Naive thymus-derived CD8-positive, alpha-beta T cell (primary cell): ENCODE results near the gene ZFP3. TPM values are rescaled to one million over a fixed set of nuclear protein-coding genes. Genes with fewer than 3 reads are reported as not detected.
"Not testable (repeated sequence)": the region's sequence is repeated elsewhere in the genome, so short reads cannot be mapped to it uniquely, and the experiment has no call there.

Experiments
- ATAC-seq, 2 donors: fragments of 150-1000 bp; cut with Tn5 transposase in 1 of 2; sonication (Bioruptor Pico), chemical (Tn5 transposase) in 1 of 2; 1 replicate in 1 of 2; 2 replicates in 1 of 2; pipeline ENCODE4 v1.10.0; 2021; ENCODE audit warnings: mild to moderate bottlenecking in 2 of 2, moderate library complexity in 2 of 2
- POLR2A ChIA-PET: fragments of 350-600 bp; sonication (Branson Sonifier 250); formaldehyde crosslinking; loops from one replicate; lab custom pipeline; 2021; ENCODE audit warnings: antibody characterized with exemption; lab: Charles Lee
- DNase-seq, 10 donors: peaks; one replicate each; pipeline versions ENCODE4 v3.0.0 to v3.0.0-alpha.2; 2020 to 2022
- H3K27ac Mint-ChIP-seq, 10 donors: one replicate each; pipeline ENCODE4 v1.8.0; 2020 to 2022; ENCODE audit warnings: mild to moderate bottlenecking in 10 of 10, mixed read lengths in 10 of 10, moderate library complexity in 4 of 10, inconsistent platforms in 1 of 10
- H3K27me3 Mint-ChIP-seq, 5 donors: one replicate each; pipeline ENCODE4 v1.8.0; 2021 to 2022; ENCODE audit warnings: mixed read lengths in 5 of 5
- H3K36me3 Mint-ChIP-seq, 3 donors: one replicate each; pipeline ENCODE4 v1.8.0; 2020 to 2022; ENCODE audit warnings: mixed read lengths in 3 of 3, mild to moderate bottlenecking in 2 of 3, inconsistent platforms in 1 of 3
- H3K4me1 Mint-ChIP-seq, 4 donors: one replicate each; pipeline ENCODE4 v1.8.0; 2021 to 2022; ENCODE audit warnings: mixed read lengths in 4 of 4
- H3K4me3 Mint-ChIP-seq, 10 donors: one replicate each; pipeline ENCODE4 v1.8.0; 2020 to 2022; ENCODE audit warnings: mild to moderate bottlenecking in 10 of 10, mixed read lengths in 10 of 10, moderate library complexity in 6 of 10, inconsistent platforms in 1 of 10
- H3K9me3 Mint-ChIP-seq, 9 donors: one replicate each; pipeline ENCODE4 v1.8.0; 2020 to 2022; ENCODE audit warnings: mixed read lengths in 9 of 9, mild to moderate bottlenecking in 3 of 9, inconsistent platforms in 1 of 9, moderate library complexity in 1 of 9
- polyA plus RNA-seq, 3 donors: library from polyadenylated mRNA; unstranded; fragments of 300-500 nt; fragmentation: Illumina TruSeq; gene quantifications; one replicate each; pipeline ENCODE4 v1.2.3, GENCODE V29; 2021
- total RNA-seq, 8 experiments: library from RNA in 2 of 8; stranded (reverse) in 2 of 8; gene quantifications; one replicate each; pipeline ENCODE4 v1.2.3 and lab custom pipeline; 2021 to 2026

The ZFP3 gene
- total and polyA plus RNA-seq, 5 experiments from 2014 or later = 0.51 to 12.7 (median 2.1) TPM

GRCh38 chr17:5135726-5136579 is 57.7 kb downstream of the ZFP3 start:
- Mint-ChIP-seq H3K27me3 (no peaks in the 10 kb centered on the region), H3K4me3 (no peak overlapping the region)
- POLR2A ChIA-PET = no interaction called here

GRCh38 chr17:5136580-5137412 is 58.5 kb downstream of the ZFP3 start:
- peak in 1 of 10 donors; percentile 24 for DNase-seq
- H3K36me3 Mint-ChIP-seq, H3K27ac Mint-ChIP-seq, H3K27me3 Mint-ChIP-seq, H3K4me3 Mint-ChIP-seq, H3K9me3 Mint-ChIP-seq, ATAC-seq, POLR2A ChIA-PET, H3K4me1 Mint-ChIP-seq: not testable (repeated sequence)

More at GRCh38 chr17:5135726-5136579, 57.7 kb downstream of the ZFP3 start:
- DNase-seq = peak in 1 of 10 donors; percentile 55
- H3K36me3 Mint-ChIP-seq = no peaks in the 10 kb centered on the region
- no peak for ATAC-seq
- no peak overlapping the region for H3K27ac Mint-ChIP-seq
- peaks cover 0 to 2% (median 0%) of the 10 kb centered on the region in 4 donors for H3K4me1 Mint-ChIP-seq
- no peaks in the 10 kb centered on the region for H3K9me3 Mint-ChIP-seq

GRCh38 chr17:5137511-5138197 is 59.4 kb downstream of the ZFP3 start:
- H3K27ac Mint-ChIP-seq, H3K36me3 Mint-ChIP-seq, H3K9me3 Mint-ChIP-seq, H3K27me3 Mint-ChIP-seq, H3K4me1 Mint-ChIP-seq, ATAC-seq, POLR2A ChIA-PET, H3K4me3 Mint-ChIP-seq, DNase-seq: not testable (repeated sequence)

GRCh38 chr17:5138198-5138544 is 59.9 kb downstream of the ZFP3 start:
- not testable (repeated sequence) for H3K9me3 Mint-ChIP-seq, H3K4me1 Mint-ChIP-seq, H3K27me3 Mint-ChIP-seq, H3K36me3 Mint-ChIP-seq, H3K4me3 Mint-ChIP-seq, H3K27ac Mint-ChIP-seq, ATAC-seq
- POLR2A ChIA-PET = interaction anchor here (0.5 kb wide), 1 partner anchor 391 kb away, joined by 4 read pairs; no protein-coding TSS in a partner anchor
- peak in 1 of 10 donors; percentile 45 for DNase-seq

- Mint-ChIP-seq H3K4me1 (peaks cover 0 to 2% (median 0%) of the 10 kb centered on the region in 4 donors), H3K9me3 (no peaks in the 10 kb centered on the region), H3K27ac (no peak overlapping the region), H3K4me3 (no peak overlapping the region), H3K36me3 (no peaks in the 10 kb centered on the region), H3K27me3 (no peaks in the 10 kb centered on the region)
- ATAC-seq = no peak
- POLR2A ChIA-PET = interaction anchor here (0.5 kb wide), 1 partner anchor 391 kb away, joined by 4 read pairs; no protein-coding TSS in a partner anchor
- DNase-seq = peak in 1 of 10 donors; percentile 46
Observed at GRCh38 chr17:5138616-5139457, 60.6 kb downstream of the ZFP3 start.

- DNase-seq (no peak), ATAC-seq (no peak)
- Mint-ChIP-seq H3K4me1 (peaks cover 0 to 2% (median 0%) of the 10 kb centered on the region in 4 donors), H3K36me3 (no peaks in the 10 kb centered on the region), H3K27me3 (no peaks in the 10 kb centered on the region), H3K4me3 (no peak overlapping the region), H3K9me3 (no peaks in the 10 kb centered on the region), H3K27ac (no peak overlapping the region)
- POLR2A ChIA-PET = no interaction called here
Observed at GRCh38 chr17:5139458-5139732, 61.1 kb downstream of the ZFP3 start.

- H3K9me3 Mint-ChIP-seq, H3K4me1 Mint-ChIP-seq, H3K4me3 Mint-ChIP-seq, H3K36me3 Mint-ChIP-seq, POLR2A ChIA-PET, H3K27ac Mint-ChIP-seq, ATAC-seq, H3K27me3 Mint-ChIP-seq, DNase-seq: not testable (repeated sequence)
Observed at GRCh38 chr17:5142877-5143276, 64.6 kb downstream of the ZFP3 start.

Other genes starting within 250 kb of the ZFP3 start
- 100 to 1,000 TPM; 110 to 117 TPM for gene MINK1, start 245.1 kb upstream of the ZFP3 start, total RNA-seq
- gene MINK1, start 245.1 kb upstream of the ZFP3 start, polyA plus RNA-seq = 10 to 100 TPM in 1 of 3 donors, 1 to 10 TPM in 2; 4.1 to 12.9 (median 8.1) TPM
- 1 to 10 TPM; 5.7 TPM for gene C17orf107, start 178.9 kb upstream of the ZFP3 start, total RNA-seq
- 1 to 10 TPM; 1.5 to 1.8 (median 1.6) TPM for gene C17orf107, start 178.9 kb upstream of the ZFP3 start, polyA plus RNA-seq
- gene CHRNE, start 175.4 kb upstream of the ZFP3 start, total RNA-seq = 1 to 10 TPM in 1 of 2 experiments, under 1 TPM in 1; 0.94 to 1.3 TPM
- under 1 TPM; 0.19 to 0.58 (median 0.20) TPM for gene CHRNE, start 175.4 kb upstream of the ZFP3 start, polyA plus RNA-seq
- not detected for gene GP1BA, start 146.2 kb upstream of the ZFP3 start, total RNA-seq
- gene GP1BA, start 146.2 kb upstream of the ZFP3 start, polyA plus RNA-seq = under 1 TPM in 2 of 3 donors, not detected in 1; 0.08 to 0.13 TPM
- gene SLC25A11, start 138.4 kb upstream of the ZFP3 start, total RNA-seq = 10 to 100 TPM; 42.5 to 45.0 TPM
- 10 to 100 TPM; 75.3 to 78.6 (median 77.6) TPM for gene SLC25A11, start 138.4 kb upstream of the ZFP3 start, polyA plus RNA-seq
- gene RNF167, start 138.2 kb upstream of the ZFP3 start, total RNA-seq = 100 to 1,000 TPM; 143 to 145 TPM
- 10 to 100 TPM; 30.3 to 50.0 (median 32.2) TPM for gene RNF167, start 138.2 kb upstream of the ZFP3 start, polyA plus RNA-seq
- 100 to 1,000 TPM; 486 to 497 TPM for gene PFN1, start 129.9 kb upstream of the ZFP3 start, total RNA-seq
- 1,000 to 10,000 TPM; 1,824 to 2,067 (median 1,870) TPM for gene PFN1, start 129.9 kb upstream of the ZFP3 start, polyA plus RNA-seq
- gene ENO3, start 127.3 kb upstream of the ZFP3 start, total RNA-seq = 10 to 100 TPM; 35.2 to 36.7 TPM
- gene ENO3, start 127.3 kb upstream of the ZFP3 start, polyA plus RNA-seq = 1 to 10 TPM; 1.5 to 3.0 (median 1.8) TPM
- 10 to 100 TPM; 50.5 to 52.6 TPM for gene SPAG7, start 110.7 kb upstream of the ZFP3 start, total RNA-seq
- gene SPAG7, start 110.7 kb upstream of the ZFP3 start, polyA plus RNA-seq = 100 to 1,000 TPM; 122 to 131 (median 129) TPM
- gene CAMTA2, start 90.8 kb upstream of the ZFP3 start, total RNA-seq = 10 to 100 TPM; 56.1 to 58.7 TPM
- gene CAMTA2, start 90.8 kb upstream of the ZFP3 start, polyA plus RNA-seq = 10 to 100 TPM in 1 of 3 donors, 1 to 10 TPM in 2; 4.1 to 18.9 (median 6.3) TPM
- gene INCA1, start 80.9 kb upstream of the ZFP3 start, total RNA-seq = under 1 TPM in 1 of 2 experiments, not detected in 1; 0.26 TPM
- gene INCA1, start 80.9 kb upstream of the ZFP3 start, polyA plus RNA-seq = under 1 TPM in 1 of 3 donors, not detected in 2; 0.23 TPM
- 10 to 100 TPM; 20.8 to 21.1 TPM for gene KIF1C, start 80.5 kb upstream of the ZFP3 start, total RNA-seq
- 1 to 10 TPM; 2.6 to 3.0 (median 3.0) TPM for gene KIF1C, start 80.5 kb upstream of the ZFP3 start, polyA plus RNA-seq
- under 1 TPM in 1 of 2 experiments, not detected in 1; 0.25 TPM for gene SLC52A1, start 43.0 kb upstream of the ZFP3 start, total RNA-seq
- gene SLC52A1, start 43.0 kb upstream of the ZFP3 start, polyA plus RNA-seq = not detected
- gene ZNF232, start 33.4 kb downstream of the ZFP3 start, total RNA-seq = 10 to 100 TPM; 14.0 to 18.9 TPM
- gene ZNF232, start 33.4 kb downstream of the ZFP3 start, polyA plus RNA-seq = 1 to 10 TPM; 6.0 to 10.0 (median 7.3) TPM
- under 1 TPM; 0.33 to 0.39 TPM for gene USP6, start 37.6 kb downstream of the ZFP3 start, total RNA-seq
- gene USP6, start 37.6 kb downstream of the ZFP3 start, polyA plus RNA-seq = under 1 TPM; 0.02 to 0.06 (median 0.05) TPM
- 10 to 100 TPM; 32.4 to 32.5 TPM for gene ZNF594, start 113.4 kb downstream of the ZFP3 start, total RNA-seq
- gene ZNF594, start 113.4 kb downstream of the ZFP3 start, polyA plus RNA-seq = 1 to 10 TPM; 1.7 to 3.3 (median 3.3) TPM
- gene SCIMP, start 156.4 kb downstream of the ZFP3 start, total RNA-seq = 1 to 10 TPM; 2.3 to 2.8 TPM
- under 1 TPM; 0.11 to 0.72 (median 0.22) TPM for gene SCIMP, start 156.4 kb downstream of the ZFP3 start, polyA plus RNA-seq
- gene RABEP1, start 203.8 kb downstream of the ZFP3 start, total RNA-seq = 10 to 100 TPM; 57.3 to 58.6 TPM
- gene RABEP1, start 203.8 kb downstream of the ZFP3 start, polyA plus RNA-seq = 10 to 100 TPM; 23.5 to 32.7 (median 31.3) TPM